ENCODE data around the gene PHAF1. TPM values are rescaled to one million over a fixed set of nuclear protein-coding genes. Genes with fewer than 3 reads are reported as not detected.
A peak's percentile ranks its signal among the peaks of the same experiment; 100 is the strongest.

Gene PHAF1
- total RNA-seq, 1 donor from 2014 or later = 10.4 TPM

- Histone ChIP-seq H3K27me3 (ENCODE audit: low read depth) (peaks cover 37% of the 10 kb centered on the region), H3K4me1 (peaks cover 60% of the 10 kb centered on the region), H3K9me3 (replicated peaks) (no peaks in the 10 kb centered on the region), H3K4me3 (no peak overlapping the region), H3K36me3 (no peaks in the 10 kb centered on the region), H3K27ac (replicated peaks) (no peak overlapping the region)
- no peak for DNase-seq
- intact Hi-C loops (cut with micrococcal nuclease) = no loop called here
- TF ChIP-seq, protein P1, sequence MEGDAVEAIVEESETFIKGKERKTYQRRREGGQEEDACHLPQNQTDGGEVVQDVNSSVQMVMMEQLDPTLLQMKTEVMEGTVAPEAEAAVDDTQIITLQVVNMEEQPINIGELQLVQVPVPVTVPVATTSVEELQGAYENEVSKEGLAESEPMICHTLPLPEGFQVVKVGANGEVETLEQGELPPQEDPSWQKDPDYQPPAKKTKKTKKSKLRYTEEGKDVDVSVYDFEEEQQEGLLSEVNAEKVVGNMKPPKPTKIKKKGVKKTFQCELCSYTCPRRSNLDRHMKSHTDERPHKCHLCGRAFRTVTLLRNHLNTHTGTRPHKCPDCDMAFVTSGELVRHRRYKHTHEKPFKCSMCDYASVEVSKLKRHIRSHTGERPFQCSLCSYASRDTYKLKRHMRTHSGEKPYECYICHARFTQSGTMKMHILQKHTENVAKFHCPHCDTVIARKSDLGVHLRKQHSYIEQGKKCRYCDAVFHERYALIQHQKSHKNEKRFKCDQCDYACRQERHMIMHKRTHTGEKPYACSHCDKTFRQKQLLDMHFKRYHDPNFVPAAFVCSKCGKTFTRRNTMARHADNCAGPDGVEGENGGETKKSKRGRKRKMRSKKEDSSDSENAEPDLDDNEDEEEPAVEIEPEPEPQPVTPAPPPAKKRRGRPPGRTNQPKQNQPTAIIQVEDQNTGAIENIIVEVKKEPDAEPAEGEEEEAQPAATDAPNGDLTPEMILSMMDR (IDR thresholded peaks at IDR 0.05; ENCODE audit: borderline replicate concordance) = no peak
Observed at GRCh38 chr16:67167588-67167987, 57.8 kb downstream of the PHAF1 start.

DNA sequence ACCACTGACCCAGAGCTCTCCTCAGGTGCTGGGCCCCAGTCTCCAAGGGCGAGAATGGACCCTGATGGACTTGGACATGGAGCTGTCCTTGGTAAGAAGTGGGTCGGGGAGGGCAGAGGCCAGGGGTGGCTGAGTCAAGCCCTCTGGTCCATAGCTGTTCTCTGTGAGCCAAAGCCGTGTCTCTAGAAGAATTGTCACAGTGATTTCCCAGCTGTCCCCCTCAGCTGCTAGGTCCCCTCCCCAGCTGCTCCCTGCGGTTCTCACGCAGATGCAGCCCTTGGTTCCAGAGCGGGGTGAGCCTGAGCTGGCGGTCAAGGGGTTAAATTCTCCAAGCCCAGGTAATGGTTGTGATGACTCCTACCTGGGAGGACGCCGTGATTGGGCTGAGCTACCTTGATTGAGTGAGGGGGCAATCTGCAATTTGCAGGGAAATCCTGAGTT is 59.3 kb downstream of the PHAF1 start:
- no peak for DNase-seq
- Histone ChIP-seq H3K27me3 (ENCODE audit: low read depth) (peaks cover 23% of the 10 kb centered on the region), H3K27ac (replicated peaks) (peak overlapping the region; percentile 96), H3K4me3 (peak overlapping the region; percentile 70), H3K36me3 (no peaks in the 10 kb centered on the region), H3K9me3 (replicated peaks) (no peaks in the 10 kb centered on the region), H3K4me1 (peaks cover 60% of the 10 kb centered on the region)
- intact Hi-C loops (cut with micrococcal nuclease) = no loop called here
- TF ChIP-seq, protein P1 (IDR thresholded peaks at IDR 0.05; ENCODE audit: borderline replicate concordance) = no peak

- Histone ChIP-seq H3K9me3 (replicated peaks) (no peaks in the 10 kb centered on the region), H3K4me3 (peak overlapping the region; percentile 70), H3K27me3 (ENCODE audit: low read depth) (peaks cover 18% of the 10 kb centered on the region), H3K4me1 (peaks cover 60% of the 10 kb centered on the region), H3K27ac (replicated peaks) (peak overlapping the region; percentile 96), H3K36me3 (peaks cover under 1% of the 10 kb centered on the region)
- no peak for DNase-seq
- TF ChIP-seq, protein P1 (IDR thresholded peaks at IDR 0.05; ENCODE audit: borderline replicate concordance) = peak; percentile 65
- intact Hi-C loops (cut with micrococcal nuclease) = no loop called here
Observed at GRCh38 chr16:67169642-67170167, 60.0 kb downstream of the PHAF1 start.

DNA sequence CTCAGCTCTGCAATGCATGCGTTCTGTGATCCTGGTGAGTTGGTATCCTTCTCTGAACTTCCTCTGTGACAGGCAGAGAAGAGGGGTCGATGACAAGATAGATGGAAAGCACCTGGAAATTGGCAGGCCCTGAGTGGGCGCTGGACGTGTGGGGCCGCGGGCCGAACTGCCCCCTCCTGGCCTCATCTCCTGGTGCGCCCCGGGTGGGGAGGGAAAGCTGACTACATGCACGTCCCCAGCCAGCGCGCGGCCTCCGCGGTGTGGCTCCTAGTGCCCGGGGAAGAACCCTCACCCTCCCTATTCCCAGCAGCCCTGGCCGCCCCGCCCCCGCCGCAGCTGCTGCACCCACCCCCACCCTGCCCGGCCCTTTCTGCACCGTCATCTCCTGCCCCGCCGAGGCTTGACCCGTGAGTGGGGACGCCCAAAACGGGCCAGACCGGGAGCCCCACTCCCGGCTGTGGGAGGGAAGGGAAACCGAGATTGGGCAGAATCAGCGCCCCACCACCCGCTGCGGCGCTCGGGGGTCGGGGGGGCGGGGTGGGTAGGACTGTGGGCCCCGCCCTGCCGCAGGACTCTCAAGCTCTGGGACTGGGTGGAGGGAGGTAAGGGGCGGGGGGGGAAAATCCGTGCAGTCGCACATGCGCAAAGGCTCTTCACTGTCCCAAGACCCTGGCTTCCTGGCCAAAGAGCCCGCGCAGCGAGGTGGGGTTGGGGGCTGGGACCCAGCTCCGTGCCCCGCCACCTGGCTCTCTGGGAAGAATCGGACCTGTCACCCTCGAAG is 60.6 kb downstream of the PHAF1 start, which contains the start of gene NOL3:
NOL3 (plus strand) TSS at position 371 of the 781 bp plus-strand sequence.
- intact Hi-C loops (cut with micrococcal nuclease) = no loop called here
- peak within 1 kb of the TSS; percentile 70 for H3K4me3 ChIP-seq
- peak within 1 kb of the TSS; percentile 96 for H3K27ac ChIP-seq (replicated peaks)
- TF ChIP-seq, protein P1 (IDR thresholded peaks at IDR 0.05; ENCODE audit: borderline replicate concordance) = no peak
- peaks cover 11% of the 10 kb centered on the region for H3K27me3 ChIP-seq (ENCODE audit: low read depth)
- peak; percentile 90 for DNase-seq
- peaks cover 60% of the 10 kb centered on the region for H3K4me1 ChIP-seq
- no peaks in the 10 kb centered on the region for H3K9me3 ChIP-seq (replicated peaks)
- peaks cover 7% of the 10 kb centered on the region for H3K36me3 ChIP-seq

- Histone ChIP-seq H3K4me3 (peak overlapping the region; percentile 70), H3K4me1 (peaks cover 59% of the 10 kb centered on the region), H3K9me3 (replicated peaks) (no peaks in the 10 kb centered on the region), H3K36me3 (peaks cover 11% of the 10 kb centered on the region), H3K27me3 (ENCODE audit: low read depth) (peaks cover 4% of the 10 kb centered on the region), H3K27ac (replicated peaks) (peak overlapping the region; percentile 96)
- TF ChIP-seq, protein P1 (IDR thresholded peaks at IDR 0.05; ENCODE audit: borderline replicate concordance) = no peak
- DNase-seq = no peak
- intact Hi-C loops (cut with micrococcal nuclease) = no loop called here
Observed at GRCh38 chr16:67170949-67171649, 61.4 kb downstream of the PHAF1 start.

Measured in left ventricle myocardium inferior (tissue), 1 donor.